Gastrocnemius medialis (tissue), 4 donors: ENCODE measurements around the gene PWWP2B.

Experiments used
- POLR2A ChIP-seq, 2 donors: fragments of 450-650 bp; IDR thresholded peaks; one replicate each; pipeline ENCODE4 v1.6.1; 2017; ENCODE audit warnings: antibody characterized with exemption in 2 of 2, mild to moderate bottlenecking in 2 of 2, moderate library complexity in 2 of 2
- TF ChIP-seq, protein P1 (sequence below), 5 experiments: fragments of 450-650 bp in 3 of 5; fragments of 200-600 bp in 2 of 5; sonication (generic) in 2 of 5; IDR thresholded peaks in 4 of 5; conservative IDR thresholded peaks in 1 of 5; 1 replicate in 4 of 5; 2 replicates in 1 of 5; pipeline ENCODE4 v1.5.1; 2016 to 2019; ENCODE audit warnings: antibody characterized with exemption in 5 of 5, mild to moderate bottlenecking in 3 of 5, moderate library complexity in 3 of 5

DNA sequence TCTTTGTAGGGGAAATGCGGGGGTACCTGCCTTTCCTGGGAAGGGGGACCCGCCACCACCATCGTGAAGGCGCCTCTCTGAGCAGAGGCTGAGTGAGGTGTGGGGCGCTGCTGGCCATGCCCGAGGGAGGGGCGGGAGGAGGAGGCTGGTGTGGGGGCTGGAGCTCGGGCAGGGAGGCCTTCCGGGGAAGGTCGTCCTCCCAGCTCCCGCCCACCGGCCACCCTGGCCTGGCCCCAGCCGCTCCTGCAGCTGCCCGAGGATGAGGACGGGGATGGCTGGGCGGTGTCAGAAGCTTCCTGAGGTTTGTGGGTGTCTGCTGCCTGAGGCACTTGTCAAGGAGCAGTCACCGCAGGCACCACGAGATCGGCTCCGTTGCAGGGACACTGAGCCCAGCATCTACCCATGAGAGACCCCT lies 11.4 kb downstream of the PWWP2B start:
- TF ChIP-seq, protein P1, sequence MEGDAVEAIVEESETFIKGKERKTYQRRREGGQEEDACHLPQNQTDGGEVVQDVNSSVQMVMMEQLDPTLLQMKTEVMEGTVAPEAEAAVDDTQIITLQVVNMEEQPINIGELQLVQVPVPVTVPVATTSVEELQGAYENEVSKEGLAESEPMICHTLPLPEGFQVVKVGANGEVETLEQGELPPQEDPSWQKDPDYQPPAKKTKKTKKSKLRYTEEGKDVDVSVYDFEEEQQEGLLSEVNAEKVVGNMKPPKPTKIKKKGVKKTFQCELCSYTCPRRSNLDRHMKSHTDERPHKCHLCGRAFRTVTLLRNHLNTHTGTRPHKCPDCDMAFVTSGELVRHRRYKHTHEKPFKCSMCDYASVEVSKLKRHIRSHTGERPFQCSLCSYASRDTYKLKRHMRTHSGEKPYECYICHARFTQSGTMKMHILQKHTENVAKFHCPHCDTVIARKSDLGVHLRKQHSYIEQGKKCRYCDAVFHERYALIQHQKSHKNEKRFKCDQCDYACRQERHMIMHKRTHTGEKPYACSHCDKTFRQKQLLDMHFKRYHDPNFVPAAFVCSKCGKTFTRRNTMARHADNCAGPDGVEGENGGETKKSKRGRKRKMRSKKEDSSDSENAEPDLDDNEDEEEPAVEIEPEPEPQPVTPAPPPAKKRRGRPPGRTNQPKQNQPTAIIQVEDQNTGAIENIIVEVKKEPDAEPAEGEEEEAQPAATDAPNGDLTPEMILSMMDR (IDR thresholded peaks at IDR 0.05 in 4 of 5, conservative IDR thresholded peaks at IDR 0.05 in 1 of 5): no peak
- no peak for TF ChIP-seq POLR2A (IDR thresholded peaks at IDR 0.05)
